Measurements from ENCODE around the gene ZNF211.

ZNF211 gene

DNA sequence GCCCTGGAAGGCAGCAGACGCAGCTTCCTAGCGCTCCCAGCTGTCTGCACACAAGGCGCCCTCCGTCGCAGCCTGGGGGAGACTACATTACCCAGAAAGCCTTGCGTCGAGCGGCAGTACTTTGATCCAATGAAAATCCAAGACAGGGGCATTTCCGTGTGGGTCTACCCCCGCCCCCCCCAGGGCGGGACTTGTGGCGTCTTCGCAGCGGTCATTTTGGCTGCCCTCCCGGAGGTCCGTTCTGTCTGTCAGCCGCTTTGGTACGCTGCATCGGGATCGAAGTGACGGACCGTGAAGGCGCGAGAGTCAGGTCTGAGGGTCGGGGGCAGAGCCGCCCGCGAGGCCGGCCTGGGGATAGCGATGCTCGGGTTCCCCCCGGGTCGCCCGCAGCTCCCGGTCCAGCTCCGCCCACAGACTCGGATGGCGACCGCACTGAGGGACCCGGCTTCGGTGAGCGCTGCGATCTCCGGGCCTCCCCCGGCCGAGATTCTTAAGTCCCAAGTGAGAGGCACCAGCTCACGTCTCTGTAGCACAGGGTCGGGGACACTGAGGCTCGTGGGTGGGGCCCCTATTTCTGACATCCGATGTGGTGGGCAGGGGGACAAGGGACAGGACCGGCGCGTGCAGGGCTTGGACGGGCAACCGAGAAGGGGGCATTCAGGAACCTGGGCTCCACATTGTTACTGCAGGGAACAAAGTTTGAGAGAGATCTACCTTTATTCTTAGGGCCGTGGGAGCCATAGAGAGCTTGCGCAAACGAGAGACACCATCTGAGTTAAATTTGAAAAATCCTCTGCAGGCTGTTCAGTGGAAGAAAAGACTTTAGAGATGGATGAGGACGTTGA lies at the start of gene ZNF211:
Gene ZNF211 (plus strand): TSS at position 182 of the 845 bp plus-strand sequence. CDS start 179 bp downstream, at position 361.
- H3K27ac Mint-ChIP-seq, result peak within 1 kb of the TSS; percentile 89
- DNase-seq (ENCODE audit: low spot score in 2 of 2) (peak; percentile 69 to 91), ATAC-seq (peak; percentile 100)
- H3K4me1 Mint-ChIP-seq, result peaks cover 30% of the 10 kb centered on the region
- H3K9me3 Mint-ChIP-seq, result peaks cover 25% of the 10 kb centered on the region
- peaks cover 48% of the 10 kb centered on the region for H3K36me3 Mint-ChIP-seq
- peak within 1 kb of the TSS; percentile 90 for H3K4me3 Mint-ChIP-seq

DNA sequence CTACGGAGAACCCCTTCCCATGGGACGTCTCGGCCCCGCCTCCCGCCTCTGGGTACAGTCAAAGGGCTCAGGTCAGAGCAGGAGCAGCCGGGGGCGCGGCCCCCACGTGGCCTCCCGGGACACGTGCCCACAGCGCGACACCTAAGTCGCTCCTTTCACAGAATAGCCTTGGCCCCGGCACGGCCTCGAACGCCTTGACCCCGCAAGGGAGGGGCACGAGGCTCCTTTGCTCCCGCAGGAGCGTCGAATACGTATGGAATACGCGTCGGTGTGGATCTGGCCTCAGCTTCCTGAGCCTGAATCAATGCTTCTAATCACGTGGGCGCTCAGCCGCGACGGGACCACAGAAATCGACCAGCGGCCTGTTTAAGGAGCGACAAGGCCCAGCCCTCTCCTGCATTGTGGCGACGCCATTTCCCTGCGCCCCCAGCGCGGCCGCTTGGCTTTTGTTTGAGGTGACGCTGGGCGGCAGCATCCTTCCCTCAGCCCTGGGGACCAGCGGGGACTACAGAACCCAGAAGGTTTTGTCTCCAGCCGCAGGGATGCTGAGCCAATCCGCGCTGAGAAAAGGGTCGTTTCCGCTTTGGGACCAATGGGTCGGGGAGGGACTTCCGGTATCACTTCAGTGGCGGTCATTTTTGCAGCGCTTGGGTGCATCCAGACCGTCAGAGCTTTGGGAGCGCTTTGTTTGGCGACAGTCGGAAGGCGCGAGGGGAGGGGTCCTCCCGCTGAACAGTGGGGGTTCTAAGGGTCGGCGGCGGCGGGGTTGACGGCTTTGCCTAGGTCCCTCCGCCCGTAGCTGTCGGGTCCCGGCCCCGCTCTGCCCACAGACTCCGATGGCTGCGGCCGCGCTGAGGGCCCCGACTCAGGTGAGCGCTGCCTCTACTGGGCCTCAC lies 49.2 kb upstream of the ZNF211 start, which contains the start of gene ZIK1:
Gene ZIK1 (plus strand): TSS at position 625 of the 896 bp plus-strand sequence. CDS start 212 bp downstream, at position 837.
- DNase-seq (ENCODE audit: low spot score in 2 of 2) (peak; percentile 36 to 75), ATAC-seq (peak; percentile 88)
- Mint-ChIP-seq H3K27ac (peak within 1 kb of the TSS; percentile 76), H3K9me3 (peaks cover 26% of the 10 kb centered on the region), H3K4me3 (peak within 1 kb of the TSS; percentile 82), H3K4me1 (peaks cover 13% of the 10 kb centered on the region), H3K36me3 (peaks cover 6% of the 10 kb centered on the region)

DNA sequence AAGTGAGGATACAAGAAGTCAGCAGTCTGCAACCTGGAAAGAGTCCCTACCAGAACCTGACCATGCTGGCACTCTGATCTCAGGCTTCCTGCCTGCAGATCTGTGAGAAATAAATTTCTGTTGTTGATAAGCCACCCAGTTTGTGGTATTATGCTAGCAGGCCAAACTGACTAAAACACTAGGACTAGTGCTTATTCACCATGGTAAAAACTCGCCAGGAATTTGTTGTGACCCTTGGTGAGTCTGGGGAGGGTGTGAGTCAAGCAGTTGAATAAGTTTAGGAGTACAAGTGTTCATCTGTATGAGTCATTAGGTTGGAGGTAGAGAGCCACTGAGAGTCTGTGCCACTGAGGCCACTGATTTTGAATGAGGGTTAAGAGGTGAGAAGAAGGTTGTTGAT lies 45.4 kb upstream of the ZNF211 start:
- no peak overlapping the region for H3K27ac Mint-ChIP-seq
- H3K9me3 Mint-ChIP-seq, result peaks cover 28% of the 10 kb centered on the region
- peaks cover 6% of the 10 kb centered on the region for H3K36me3 Mint-ChIP-seq
- no peak overlapping the region for H3K4me3 Mint-ChIP-seq
- peaks cover 9% of the 10 kb centered on the region for H3K4me1 Mint-ChIP-seq
- no peak for ATAC-seq
- DNase-seq (ENCODE audit: low spot score in 2 of 2), result no peak

DNA sequence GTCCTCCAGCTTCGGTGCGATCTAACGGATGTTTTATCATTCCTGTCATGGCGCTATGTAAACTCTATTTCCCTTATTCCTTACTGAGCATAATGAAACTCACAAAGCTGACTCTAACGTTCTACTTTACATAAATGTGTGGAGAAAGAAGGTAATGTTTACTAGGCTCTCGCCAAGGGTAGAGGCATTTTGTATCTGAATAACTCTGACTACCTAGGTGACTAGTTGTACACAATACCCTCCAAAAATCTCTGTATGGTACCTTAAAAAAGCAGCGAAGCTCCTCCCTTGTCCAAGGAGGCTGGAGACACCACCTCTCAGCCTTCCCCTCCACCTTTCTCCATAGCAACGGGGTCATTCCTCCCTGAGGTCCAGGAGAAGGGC lies 33.6 kb upstream of the ZNF211 start:
- Mint-ChIP-seq H3K9me3 (peaks cover 28% of the 10 kb centered on the region), H3K4me3 (peak overlapping the region; percentile 74), H3K27ac (peak overlapping the region; percentile 54), H3K4me1 (peaks cover 15% of the 10 kb centered on the region), H3K36me3 (peaks cover 14% of the 10 kb centered on the region)
- no peak for DNase-seq (ENCODE audit: low spot score in 2 of 2)
- peak; percentile 47 for ATAC-seq

DNA sequence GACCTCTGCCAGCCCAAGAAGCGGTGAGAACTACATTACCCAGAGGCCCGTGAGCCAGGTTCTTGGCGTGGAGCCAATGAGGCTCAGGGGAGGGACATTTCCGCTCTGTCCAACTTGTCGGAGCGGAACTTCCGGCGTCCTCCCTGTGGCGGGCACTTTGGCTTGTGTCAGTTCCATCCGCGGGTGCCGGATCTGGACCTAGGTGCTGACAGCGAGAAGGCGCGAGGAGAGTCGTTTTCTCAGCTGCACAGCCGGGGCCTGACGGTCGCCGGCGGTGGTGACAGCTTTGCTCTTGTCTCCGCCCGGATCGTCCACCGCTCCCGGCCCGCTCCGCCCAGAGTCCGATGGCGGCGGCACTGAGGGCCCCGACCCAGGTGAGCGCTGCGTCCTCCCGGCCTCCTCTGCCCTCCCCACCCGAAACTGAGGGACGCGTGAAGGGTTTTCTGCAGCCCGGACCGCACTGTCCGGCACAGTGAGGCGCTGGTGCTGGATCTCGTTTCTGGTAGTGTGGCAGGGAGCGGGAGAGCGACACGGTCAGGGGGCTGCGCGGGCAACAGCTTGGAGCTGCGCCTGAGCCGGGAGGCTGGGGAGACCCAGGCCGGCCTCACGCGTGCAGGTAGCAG lies 33.1 kb upstream of the ZNF211 start, which contains the start of gene ZNF530:
Gene ZNF530 (plus strand): TSS at position 125 of the 623 bp plus-strand sequence. CDS start 4,461 bp downstream, outside the sequence.
- ATAC-seq (peak; percentile 98), DNase-seq (ENCODE audit: low spot score in 2 of 2) (peak; percentile 83 to 91)
- H3K4me1 Mint-ChIP-seq, result peaks cover 15% of the 10 kb centered on the region
- peaks cover 33% of the 10 kb centered on the region for H3K9me3 Mint-ChIP-seq
- peak within 1 kb of the TSS; percentile 54 for H3K27ac Mint-ChIP-seq
- peaks cover 19% of the 10 kb centered on the region for H3K36me3 Mint-ChIP-seq
- peak within 1 kb of the TSS; percentile 74 for H3K4me3 Mint-ChIP-seq

DNA sequence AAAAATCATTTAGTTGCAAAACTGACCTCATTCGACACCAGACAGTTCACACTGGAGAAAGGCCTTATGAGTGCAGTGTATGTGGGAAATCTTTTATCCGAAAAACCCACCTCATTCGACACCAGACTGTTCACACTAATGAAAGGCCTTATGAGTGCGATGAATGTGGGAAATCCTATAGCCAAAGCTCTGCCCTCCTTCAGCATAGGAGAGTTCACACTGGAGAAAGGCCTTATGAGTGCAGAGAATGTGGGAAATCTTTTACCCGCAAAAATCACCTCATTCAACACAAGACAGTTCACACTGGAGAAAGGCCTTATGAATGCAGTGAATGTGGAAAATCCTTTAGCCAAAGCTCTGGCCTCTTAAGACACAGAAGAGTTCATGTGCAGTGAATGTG lies 26.0 kb upstream of the ZNF211 start:
- peaks cover 40% of the 10 kb centered on the region for H3K36me3 Mint-ChIP-seq
- H3K4me1 Mint-ChIP-seq, result no peaks in the 10 kb centered on the region
- DNase-seq (ENCODE audit: low spot score in 2 of 2), result no peak
- H3K27ac Mint-ChIP-seq, result no peak overlapping the region
- H3K9me3 Mint-ChIP-seq, result peaks cover 32% of the 10 kb centered on the region
- no peak overlapping the region for H3K4me3 Mint-ChIP-seq
- ATAC-seq, result no peak

DNA sequence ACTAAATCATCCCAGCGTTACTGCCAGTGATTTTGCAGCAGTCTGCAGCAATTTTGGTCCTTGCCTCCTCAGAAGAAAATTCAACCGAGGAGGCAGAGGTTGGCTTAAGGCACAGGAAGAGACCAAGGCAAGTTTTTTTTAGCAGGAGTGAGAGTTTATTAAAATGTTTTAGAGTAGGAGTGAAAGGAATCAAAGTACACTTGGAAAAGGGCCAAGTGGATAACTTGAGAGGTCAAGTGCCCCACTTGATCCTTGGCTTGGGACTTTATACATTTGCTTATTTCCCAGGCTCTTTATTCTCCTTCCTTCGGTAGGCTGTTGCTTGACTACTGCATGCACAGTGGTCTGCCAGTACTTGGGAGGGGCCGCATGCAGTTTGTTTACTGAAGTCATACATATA lies 21.9 kb upstream of the ZNF211 start:
- no peak overlapping the region for H3K4me3 Mint-ChIP-seq
- peaks cover 23% of the 10 kb centered on the region for H3K4me1 Mint-ChIP-seq
- H3K9me3 Mint-ChIP-seq, result peaks cover 28% of the 10 kb centered on the region
- ATAC-seq (no peak), DNase-seq (ENCODE audit: low spot score in 2 of 2) (no peak)
- H3K27ac Mint-ChIP-seq, result no peak overlapping the region
- H3K36me3 Mint-ChIP-seq, result peaks cover 33% of the 10 kb centered on the region

DNA sequence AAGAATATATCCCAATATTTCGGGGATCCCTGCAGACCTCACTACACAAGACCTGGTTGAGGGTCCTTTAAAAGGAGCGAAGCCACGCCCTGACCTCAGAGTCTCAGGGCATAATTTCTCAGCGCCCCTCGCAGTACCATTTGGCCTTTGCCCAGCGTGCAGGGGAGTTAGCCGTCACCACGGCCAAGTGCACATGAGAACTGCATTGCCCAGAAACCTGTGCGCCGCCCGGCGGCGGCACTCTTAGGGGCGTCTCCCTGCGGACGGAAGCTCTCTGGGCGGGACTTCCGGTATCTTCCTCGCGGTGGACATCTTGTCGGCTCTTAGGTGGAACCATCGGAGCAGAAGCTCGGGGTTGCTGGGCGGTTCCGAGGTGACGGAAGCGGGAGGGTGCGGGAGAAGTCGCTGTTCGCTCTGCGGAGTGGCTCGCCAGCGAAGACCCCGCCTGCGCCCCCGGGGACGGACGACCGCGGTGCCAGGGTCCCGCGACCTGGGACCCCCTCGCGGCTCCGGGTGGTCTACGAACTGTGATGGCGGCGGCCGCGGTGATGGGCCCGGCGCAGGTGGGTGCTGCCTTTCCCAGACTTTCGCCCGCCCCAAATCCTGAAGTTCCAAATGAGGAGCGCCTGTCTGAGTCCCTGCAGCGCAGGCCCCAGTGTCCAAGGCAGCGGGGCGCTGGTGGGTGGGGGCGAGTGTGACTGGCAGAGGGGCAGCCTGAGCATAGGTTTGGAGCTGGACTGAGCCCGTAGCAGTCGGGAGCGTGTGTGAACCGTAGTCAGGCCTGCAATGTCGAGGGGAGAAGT lies 18.8 kb upstream of the ZNF211 start, which contains the start of gene ZNF134:
Gene ZNF134 (plus strand): TSS at position 302 of the 803 bp plus-strand sequence. CDS start 5,227 bp downstream, outside the sequence.
- DNase-seq (ENCODE audit: low spot score in 2 of 2), result peak; percentile 63 to 90
- peak; percentile 100 for ATAC-seq
- peaks cover 43% of the 10 kb centered on the region for H3K9me3 Mint-ChIP-seq
- peaks cover 53% of the 10 kb centered on the region for H3K36me3 Mint-ChIP-seq
- peak within 1 kb of the TSS; percentile 90 for H3K4me3 Mint-ChIP-seq
- H3K27ac Mint-ChIP-seq, result peak within 1 kb of the TSS; percentile 81
- peaks cover 38% of the 10 kb centered on the region for H3K4me1 Mint-ChIP-seq

DNA sequence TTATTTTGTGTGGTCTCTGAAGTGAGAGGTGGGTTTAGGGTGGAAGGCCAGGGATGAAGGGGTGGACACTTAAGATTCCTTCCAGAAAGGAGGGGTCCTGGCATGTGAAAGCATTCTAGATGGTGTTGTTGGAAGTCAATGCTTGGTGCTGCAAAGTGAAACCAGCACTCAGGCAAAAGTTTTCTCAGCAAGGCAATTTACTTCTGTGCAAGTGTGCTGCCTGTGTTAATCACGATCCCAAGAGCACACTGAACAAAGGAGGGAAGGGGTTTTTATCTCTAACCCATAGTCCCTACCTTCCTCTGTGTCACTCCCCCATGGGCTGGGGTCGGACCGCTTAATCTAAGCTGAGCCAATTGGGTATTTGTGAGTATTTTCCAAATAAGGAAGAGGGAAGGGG lies 17.6 kb upstream of the ZNF211 start:
- peaks cover 53% of the 10 kb centered on the region for H3K9me3 Mint-ChIP-seq

DNA sequence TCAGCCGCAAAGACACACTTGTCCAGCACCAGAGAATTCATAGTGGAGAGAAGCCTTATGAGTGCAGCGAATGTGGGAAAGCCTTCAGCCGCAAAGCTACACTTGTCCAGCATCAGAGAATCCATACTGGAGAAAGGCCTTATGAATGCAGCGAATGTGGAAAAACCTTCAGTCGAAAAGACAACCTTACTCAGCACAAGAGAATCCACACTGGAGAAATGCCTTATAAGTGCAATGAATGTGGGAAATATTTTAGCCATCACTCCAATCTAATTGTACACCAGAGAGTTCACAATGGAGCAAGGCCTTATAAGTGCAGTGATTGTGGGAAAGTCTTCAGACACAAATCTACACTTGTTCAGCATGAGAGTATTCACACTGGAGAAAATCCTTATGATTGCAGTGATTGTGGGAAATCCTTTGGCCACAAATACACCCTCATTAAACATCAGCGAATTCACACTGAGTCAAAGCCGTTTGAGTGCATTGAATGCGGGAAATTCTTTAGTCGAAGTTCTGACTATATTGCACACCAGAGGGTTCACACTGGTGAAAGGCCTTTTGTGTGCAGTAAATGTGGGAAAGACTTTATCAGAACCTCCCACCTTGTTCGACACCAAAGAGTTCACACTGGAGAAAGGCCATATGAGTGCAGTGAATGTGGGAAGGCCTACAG lies 12.2 kb upstream of the ZNF211 start:
- Mint-ChIP-seq H3K9me3 (peaks cover 43% of the 10 kb centered on the region), H3K27ac (no peak overlapping the region), H3K36me3 (peaks cover 59% of the 10 kb centered on the region), H3K4me3 (no peak overlapping the region), H3K4me1 (peaks cover 18% of the 10 kb centered on the region)
- DNase-seq (ENCODE audit: low spot score in 2 of 2), result no peak
- no peak for ATAC-seq

More for the DNA sequence above, 17.6 kb upstream of the ZNF211 start:
- ATAC-seq (no peak), DNase-seq (ENCODE audit: low spot score in 2 of 2) (no peak)
- Mint-ChIP-seq H3K4me1 (peaks cover 40% of the 10 kb centered on the region), H3K36me3 (peaks cover 65% of the 10 kb centered on the region), H3K27ac (peak overlapping the region; percentile 81), H3K4me3 (peak overlapping the region; percentile 90)

DNA sequence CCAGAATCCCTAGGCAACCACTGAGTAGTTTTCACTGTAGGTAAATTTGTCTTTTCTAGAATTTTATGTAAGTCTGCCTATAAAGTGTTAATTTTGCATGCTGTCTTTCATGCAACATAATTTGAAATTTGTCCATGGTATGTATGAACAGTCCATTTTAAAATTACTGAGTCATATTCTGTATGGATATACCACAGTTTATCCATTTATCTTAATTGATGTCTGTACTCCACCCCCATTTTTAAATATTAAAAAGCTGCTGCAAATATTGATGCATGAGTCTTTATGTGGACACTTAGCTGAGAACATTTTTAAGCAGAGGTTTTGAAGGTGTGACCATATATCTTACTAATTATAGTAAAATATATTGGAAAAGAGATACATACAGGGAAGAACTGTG lies 9.9 kb upstream of the ZNF211 start:
- no peak overlapping the region for H3K27ac Mint-ChIP-seq
- DNase-seq (ENCODE audit: low spot score in 2 of 2), result no peak
- no peak overlapping the region for H3K4me3 Mint-ChIP-seq
- H3K4me1 Mint-ChIP-seq, result peaks cover 8% of the 10 kb centered on the region
- peaks cover 39% of the 10 kb centered on the region for H3K36me3 Mint-ChIP-seq
- no peak for ATAC-seq
- peaks cover 31% of the 10 kb centered on the region for H3K9me3 Mint-ChIP-seq

DNA sequence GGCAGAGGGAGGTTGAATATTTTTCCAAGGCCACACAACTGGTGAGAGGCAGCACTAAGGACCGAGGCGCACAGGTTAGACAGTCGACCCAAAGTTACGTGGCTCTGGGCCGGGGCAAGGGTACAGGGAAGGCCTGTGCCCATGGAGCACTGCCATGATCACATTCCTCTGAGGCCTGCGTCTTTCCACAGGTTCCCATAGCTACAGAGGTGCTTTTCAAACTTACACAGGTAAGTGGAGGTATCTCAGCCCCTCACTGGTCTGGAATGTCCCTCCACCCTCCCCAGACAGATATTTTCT lies 814 bp downstream of the ZNF211 start:
- peaks cover 29% of the 10 kb centered on the region for H3K9me3 Mint-ChIP-seq
- peaks cover 54% of the 10 kb centered on the region for H3K36me3 Mint-ChIP-seq
- peaks cover 30% of the 10 kb centered on the region for H3K4me1 Mint-ChIP-seq
- H3K4me3 Mint-ChIP-seq, result peak overlapping the region; percentile 90
- peak overlapping the region; percentile 89 for H3K27ac Mint-ChIP-seq
- ATAC-seq (no peak), DNase-seq (ENCODE audit: low spot score in 2 of 2) (no peak)

DNA sequence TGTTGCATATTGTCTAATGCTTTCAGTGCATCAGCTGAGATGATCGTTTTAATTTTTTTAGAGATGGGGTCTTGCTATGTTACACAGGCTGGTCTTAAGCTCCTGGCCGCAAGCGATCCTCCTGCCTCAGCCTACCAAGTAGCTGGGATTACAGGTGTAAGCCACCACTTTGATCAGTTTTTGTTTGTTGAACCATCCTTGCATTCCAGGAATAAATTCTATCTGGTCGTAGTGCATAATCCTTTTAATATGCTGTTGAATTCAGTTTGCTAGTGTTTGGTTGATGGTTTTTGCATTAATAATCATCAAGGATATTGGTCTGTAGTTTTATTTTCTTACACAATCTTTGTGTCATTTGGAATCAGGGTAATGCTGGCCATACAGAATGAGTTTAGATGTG lies 4.4 kb downstream of the ZNF211 start:
- Mint-ChIP-seq H3K9me3 (peaks cover 41% of the 10 kb centered on the region), H3K36me3 (peaks cover 90% of the 10 kb centered on the region), H3K27ac (no peak overlapping the region), H3K4me3 (no peak overlapping the region), H3K4me1 (peaks cover 29% of the 10 kb centered on the region)
- DNase-seq (ENCODE audit: low spot score in 2 of 2), result no peak
- no peak for ATAC-seq

DNA sequence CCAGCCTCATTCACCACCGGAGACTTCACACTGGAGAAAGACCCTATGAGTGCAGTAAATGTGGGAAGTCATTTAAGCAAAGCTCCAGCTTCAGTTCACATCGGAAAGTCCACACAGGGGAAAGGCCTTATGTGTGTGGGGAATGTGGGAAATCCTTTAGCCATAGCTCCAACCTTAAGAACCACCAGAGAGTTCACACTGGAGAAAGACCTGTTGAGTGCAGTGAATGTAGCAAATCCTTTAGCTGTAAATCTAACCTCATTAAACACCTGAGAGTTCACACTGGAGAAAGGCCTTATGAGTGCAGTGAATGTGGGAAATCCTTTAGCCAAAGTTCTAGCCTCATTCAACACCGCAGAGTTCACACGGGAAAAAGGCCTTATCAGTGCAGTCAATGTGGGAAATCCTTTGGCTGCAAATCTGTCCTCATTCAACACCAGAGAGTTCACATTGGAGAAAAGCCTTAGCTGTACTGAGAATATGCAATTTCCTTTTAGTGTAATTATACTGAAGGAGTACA lies 8.8 kb downstream of the ZNF211 start:
- DNase-seq (ENCODE audit: low spot score in 2 of 2) (no peak), ATAC-seq (no peak)
- H3K4me3 Mint-ChIP-seq, result no peak overlapping the region
- H3K36me3 Mint-ChIP-seq, result peaks cover 56% of the 10 kb centered on the region
- H3K27ac Mint-ChIP-seq, result no peak overlapping the region
- H3K4me1 Mint-ChIP-seq, result no peaks in the 10 kb centered on the region
- H3K9me3 Mint-ChIP-seq, result peaks cover 35% of the 10 kb centered on the region

All from stimulated activated effector memory CD8-positive, alpha-beta T cell treated with anti-CD3 and anti-CD28 coated beads, Interleukin-12 subunit alpha, Interleukin-12 subunit beta, amount 100 ng/mL, for 72 hours (primary cell).